CD4-positive, alpha-beta T cell (primary cell): ENCODE results near the gene CD40. TPM values are rescaled to one million over a fixed set of nuclear protein-coding genes. Genes with fewer than 3 reads are reported as not detected.
A peak's percentile ranks its signal among the peaks of the same experiment; 100 is the strongest.

ENCODE experiments used
- ATAC-seq: fragments of 200-7000 bp; cut with Tn5 transposase; one replicate; pipeline ENCODE4 v1.10.0; 2022; ENCODE audit warnings: mild to moderate bottlenecking; ENCODE audit not compliant: poor library complexity
- CTCF ChIA-PET: fragments of 350-600 bp; sonication (Branson Sonifier 250); formaldehyde crosslinking; loops from one replicate; lab custom pipeline; 2021; ENCODE audit warnings: antibody characterized with exemption, inconsistent platforms; lab: Charles Lee
- POLR2A ChIA-PET: fragments of 350-600 bp; sonication (Branson Sonifier 250); formaldehyde crosslinking; loops from one replicate; lab custom pipeline; 2021; ENCODE audit warnings: antibody characterized with exemption, inconsistent platforms; lab: Charles Lee
- DNase-seq, 14 experiments: peaks; one replicate each; pipeline ENCODE4 v3.0.0-alpha.2; 2013 to 2020; ENCODE audit warnings: mixed read lengths in 2 of 14
- H3K27ac ChIP-seq, 2 donors: one replicate each; pipeline versions ENCODE4 v1.5.1 to v1.7.0; 2013; ENCODE audit warnings: low read length in 2 of 2, low read depth in 1 of 2, mild to moderate bottlenecking in 1 of 2
- H3K27me3 ChIP-seq, 2 experiments: 1 replicate in 1 of 2; 2 replicates in 1 of 2; pipeline versions ENCODE4 v1.6.1 to v1.7.0; 2013; ENCODE audit warnings: low read length in 2 of 2, control low read depth in 1 of 2, mild to moderate bottlenecking in 1 of 2, moderate library complexity in 1 of 2; ENCODE audit not compliant: insufficient read depth in 2 of 2, control insufficient read depth in 1 of 2
- H3K36me3 ChIP-seq: one replicate; pipeline ENCODE4 v1.6.1; 2013; ENCODE audit warnings: low read length, control low read depth; ENCODE audit not compliant: insufficient read depth
- H3K4me1 ChIP-seq: one replicate; pipeline ENCODE4 v1.6.1; 2013; ENCODE audit warnings: low read length, control low read depth; ENCODE audit not compliant: insufficient read depth
- H3K4me3 ChIP-seq: one replicate; pipeline ENCODE4 v1.5.1; 2013; ENCODE audit warnings: mild to moderate bottlenecking, low read length, moderate library complexity
- H3K9me3 ChIP-seq, 2 experiments: 1 replicate in 1 of 2; 2 replicates in 1 of 2; pipeline versions ENCODE4 v1.6.1 to v1.7.0; 2013; ENCODE audit warnings: low read length in 2 of 2, mild to moderate bottlenecking in 2 of 2, control low read depth in 1 of 2, moderate library complexity in 1 of 2; ENCODE audit not compliant: control insufficient read depth in 1 of 2, insufficient read depth in 1 of 2
- H3K27ac Mint-ChIP-seq: one replicate; pipeline ENCODE4 v1.8.0; 2020; ENCODE audit warnings: mixed read lengths
- H3K27me3 Mint-ChIP-seq: one replicate; pipeline ENCODE4 v1.8.0; 2021; ENCODE audit warnings: mixed read lengths
- H3K36me3 Mint-ChIP-seq: one replicate; pipeline ENCODE4 v1.8.0; 2021; ENCODE audit warnings: low read depth, mixed read lengths
- H3K4me1 Mint-ChIP-seq: one replicate; pipeline ENCODE4 v1.8.0; 2021; ENCODE audit warnings: low read depth, mixed read lengths
- H3K4me3 Mint-ChIP-seq: one replicate; pipeline ENCODE4 v1.8.0; 2020; ENCODE audit warnings: mild to moderate bottlenecking, mixed read lengths
- H3K9me3 Mint-ChIP-seq: one replicate; pipeline ENCODE4 v1.8.0; 2020; ENCODE audit warnings: mixed read lengths
- CTCF ChIP-seq: fragments of 200-600 bp; IDR thresholded peaks from one replicate; pipeline ENCODE4 v1.8.0; 2022; ENCODE audit warnings: antibody characterized with exemption, mild to moderate bottlenecking
- intact Hi-C, 2 experiments: fragments of 100-400 bp; cut with DNase I in 1 of 2; cut with micrococcal nuclease in 1 of 2; formaldehyde crosslinking; loops; one replicate each; pipeline versions ENCODE4 v1.15.1 to v1.9.0; 2023 to 2025; cut with DNase I, micrococcal nuclease
- total RNA-seq, 174 experiments: library from RNA in 2 of 174; stranded (reverse) in 2 of 174; gene quantifications; one replicate each; pipeline ENCODE4 v1.2.3 and lab custom pipeline; 2021 to 2026

CD40 gene
- total RNA-seq, 2 experiments from 2014 or later: 1.0 to 1.2 TPM

- ChIA-PET CTCF (interaction anchor here (0.7 to 1.2 kb wide), 3 partner anchors 62 to 98 kb away, joined by 3 to 4 read pairs (median 3); no protein-coding TSS in a partner anchor), POLR2A (no interaction called here)
- Histone ChIP-seq H3K4me3 (no peak overlapping the region), H3K36me3 (peaks cover 3% of the 10 kb centered on the region), H3K9me3 (no peaks in the 10 kb centered on the region), H3K27me3 (no peaks in the 10 kb centered on the region), H3K27ac (no peak overlapping the region), H3K4me1 (peaks cover 27% of the 10 kb centered on the region)
- no peak overlapping the region for H3K4me3 Mint-ChIP-seq
- H3K27ac Mint-ChIP-seq: no peak overlapping the region
- H3K9me3 Mint-ChIP-seq: no peaks in the 10 kb centered on the region
- no peak for TF ChIP-seq CTCF
- DNase-seq (no peak), ATAC-seq (no peak)
- no peaks in the 10 kb centered on the region for H3K27me3 Mint-ChIP-seq
- H3K4me1 Mint-ChIP-seq: peaks cover 83% of the 10 kb centered on the region
- H3K36me3 Mint-ChIP-seq: peaks cover 28% of the 10 kb centered on the region
- intact Hi-C loops: loop anchor here (5.0 kb wide), 2 partner anchors 112 to 292 kb away; partner anchors contain the start of genes DNTTIP1 (in 1 of the 2), WFDC3 (in 1 of the 2) and ZNF335 (in 1 of the 2)
Measured at GRCh38 chr20:46084805-46085178, 33.3 kb upstream of the CD40 start.

DNA sequence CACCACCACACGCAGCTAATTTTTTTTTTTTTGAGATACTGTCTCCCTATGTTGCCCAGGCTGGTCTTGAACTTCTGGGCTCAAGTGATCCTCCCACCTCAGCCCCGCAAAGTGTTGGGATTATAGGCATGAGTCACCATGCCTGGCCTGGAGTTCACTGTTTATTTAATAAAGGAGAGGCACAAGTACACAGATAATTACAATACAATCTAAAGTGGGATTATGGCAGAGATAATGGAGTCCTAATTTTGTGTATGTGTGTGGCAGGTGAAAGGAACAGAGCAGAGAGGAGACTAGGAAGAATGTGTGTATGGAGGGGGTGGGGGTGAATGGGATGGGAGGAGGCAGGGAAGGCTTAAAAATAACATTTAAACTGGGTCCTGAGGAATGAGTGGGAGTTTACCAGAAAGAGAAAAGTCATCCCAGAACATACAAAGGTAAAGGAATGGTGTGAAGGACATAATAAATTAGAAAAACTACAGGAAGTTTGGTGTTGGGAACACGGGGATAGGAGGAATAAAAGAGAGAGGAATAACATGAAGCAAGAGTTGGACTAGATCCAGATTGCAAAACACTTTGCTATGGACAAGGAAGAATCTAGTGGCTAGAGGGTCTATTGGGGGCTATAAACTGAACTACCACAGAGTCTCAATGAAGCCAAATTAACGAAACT lies 32.8 kb upstream of the CD40 start:
- Histone ChIP-seq H3K27ac (no peak overlapping the region), H3K36me3 (no peaks in the 10 kb centered on the region), H3K9me3 (no peaks in the 10 kb centered on the region), H3K27me3 (no peaks in the 10 kb centered on the region), H3K4me1 (peaks cover 27% of the 10 kb centered on the region), H3K4me3 (no peak overlapping the region)
- DNase-seq: no peak
- Mint-ChIP-seq H3K9me3 (no peaks in the 10 kb centered on the region), H3K27ac (no peak overlapping the region), H3K36me3 (peaks cover 31% of the 10 kb centered on the region), H3K4me1 (peaks cover 89% of the 10 kb centered on the region), H3K4me3 (peak overlapping the region; percentile 2), H3K27me3 (no peaks in the 10 kb centered on the region)
- no peak for TF ChIP-seq CTCF
- ATAC-seq: no peak
- ChIA-PET POLR2A (no interaction called here), CTCF (interaction anchor here (0.7 to 1.5 kb wide), 4 partner anchors 62 to 286 kb away, joined by 3 to 4 read pairs (median 3); no protein-coding TSS in a partner anchor)
- intact Hi-C loops: loop anchor here (5.0 kb wide), 2 partner anchors 113 to 293 kb away; partner anchors contain the start of genes DNTTIP1 (in 1 of the 2), WFDC3 (in 1 of the 2) and ZNF335 (in 1 of the 2)

DNA sequence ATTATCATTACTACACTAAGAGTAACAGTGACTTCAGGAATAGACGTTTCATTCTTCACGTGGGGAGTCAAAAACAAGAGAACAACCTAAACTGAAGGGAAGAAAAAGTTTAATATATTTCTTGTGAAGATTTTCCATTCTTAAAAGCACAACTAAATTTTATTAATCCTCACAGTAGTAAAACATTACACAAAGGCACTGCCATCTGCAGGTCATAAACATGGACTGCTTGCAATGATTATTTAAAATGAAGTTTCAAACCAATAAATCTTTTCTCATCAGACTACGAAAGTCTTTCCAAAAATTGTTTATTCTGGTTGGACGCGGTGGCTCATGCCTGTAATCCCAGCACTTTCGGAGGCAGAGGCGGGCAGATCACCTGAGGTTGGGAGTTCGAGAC lies 31.0 kb upstream of the CD40 start:
- Mint-ChIP-seq H3K36me3 (peaks cover 26% of the 10 kb centered on the region), H3K4me1 (peaks cover 80% of the 10 kb centered on the region), H3K9me3 (no peaks in the 10 kb centered on the region), H3K27ac (peak overlapping the region; percentile 0), H3K4me3 (peak overlapping the region; percentile 94), H3K27me3 (no peaks in the 10 kb centered on the region)
- Histone ChIP-seq H3K27me3 (no peaks in the 10 kb centered on the region), H3K27ac (no peak overlapping the region), H3K4me1 (peaks cover 27% of the 10 kb centered on the region), H3K4me3 (no peak overlapping the region), H3K9me3 (no peaks in the 10 kb centered on the region), H3K36me3 (no peaks in the 10 kb centered on the region)
- no peak for ATAC-seq
- ChIA-PET POLR2A (no interaction called here), CTCF (interaction anchor here (0.7 to 1.2 kb wide), 2 partner anchors 64 to 100 kb away, joined by 3 to 4 read pairs; no protein-coding TSS in a partner anchor)
- DNase-seq: peak in 3 of 14 experiments; percentile 25 to 30 (median 26)
- peak; percentile 10 for TF ChIP-seq CTCF
- intact Hi-C loops: loop anchor here (2.0 to 5.0 kb wide), 3 partner anchors 64 to 295 kb away; partner anchors contain the start of genes DNTTIP1 (in 1 of the 2), WFDC3 (in 1 of the 2) and ZNF335 (in 1 of the 2)
